Activated naive CD8-positive, alpha-beta T cell treated with anti-CD3 and anti-CD28 coated beads, Interleukin-2, amount 50 U/mL, for 16 hours (primary cell): Measurements from ENCODE around the gene KCNK2.

Experiments
- DNase-seq: peaks from one replicate; pipeline ENCODE4 v3.0.0-alpha.2; 2020; ENCODE audit warnings: low read depth, low spot score

The KCNK2 gene

GRCh38 chr1:215094381-215094780, 11.8 kb downstream of the KCNK2 start:
- DNase-seq = no peak

DNA sequence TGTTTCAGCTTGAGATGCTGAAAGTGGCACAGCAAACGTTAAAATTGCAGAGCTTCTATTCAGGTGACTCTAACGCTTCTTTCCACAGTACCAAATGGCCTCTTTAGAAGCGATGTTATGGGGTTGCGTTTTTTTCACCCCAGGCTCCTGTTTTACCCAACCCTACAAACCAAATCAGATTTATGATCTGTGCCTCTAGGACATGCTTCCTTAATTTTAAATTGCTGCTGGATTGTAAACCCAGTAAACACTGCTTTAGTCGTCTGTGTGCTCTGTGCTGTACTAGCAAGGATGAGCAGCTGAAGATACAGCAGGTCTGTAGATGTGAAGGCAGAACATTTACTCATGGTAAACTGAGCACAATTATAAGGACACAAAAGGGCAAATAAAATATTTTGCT, 13.0 kb downstream of the KCNK2 start:
- no peak for DNase-seq

DNA sequence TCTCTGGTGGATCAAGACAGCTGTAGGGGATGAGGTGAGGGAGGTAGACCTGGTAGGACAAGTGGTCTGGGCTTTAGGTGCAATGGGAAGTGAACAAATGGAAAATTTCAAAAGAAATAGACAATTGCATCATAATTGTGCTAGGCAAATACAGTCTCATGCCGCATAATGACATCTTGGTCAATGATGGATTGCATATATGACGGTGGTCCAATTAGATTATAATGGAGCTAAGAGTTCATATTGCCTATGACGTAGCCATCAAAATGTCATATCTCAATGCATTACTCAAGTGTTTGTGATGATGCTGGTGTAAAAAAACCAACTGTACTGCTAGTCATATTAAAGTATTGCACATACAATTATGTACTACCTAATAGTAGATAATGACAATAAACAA, 19.0 kb downstream of the KCNK2 start:
- no peak for DNase-seq

DNA sequence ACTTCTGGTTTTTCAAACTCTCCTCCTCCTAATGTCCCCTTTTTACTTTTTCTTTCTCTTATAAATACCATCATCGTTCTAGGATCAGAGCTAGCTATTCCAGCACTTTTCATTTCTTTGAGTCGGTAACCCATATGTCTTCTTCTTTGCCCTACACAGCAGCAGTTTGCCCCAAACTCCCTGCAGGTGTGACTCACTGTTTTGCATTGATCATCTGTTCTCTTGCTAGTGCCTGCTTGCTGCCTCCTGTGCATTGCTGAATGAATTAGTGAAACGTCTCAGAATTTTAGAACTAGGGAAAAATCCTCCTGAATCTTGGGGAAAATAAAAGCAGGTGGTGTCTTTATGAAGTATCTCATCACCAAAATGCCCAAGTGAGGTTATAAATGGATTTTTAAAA, 21.7 kb downstream of the KCNK2 start:
- DNase-seq = no peak

DNA sequence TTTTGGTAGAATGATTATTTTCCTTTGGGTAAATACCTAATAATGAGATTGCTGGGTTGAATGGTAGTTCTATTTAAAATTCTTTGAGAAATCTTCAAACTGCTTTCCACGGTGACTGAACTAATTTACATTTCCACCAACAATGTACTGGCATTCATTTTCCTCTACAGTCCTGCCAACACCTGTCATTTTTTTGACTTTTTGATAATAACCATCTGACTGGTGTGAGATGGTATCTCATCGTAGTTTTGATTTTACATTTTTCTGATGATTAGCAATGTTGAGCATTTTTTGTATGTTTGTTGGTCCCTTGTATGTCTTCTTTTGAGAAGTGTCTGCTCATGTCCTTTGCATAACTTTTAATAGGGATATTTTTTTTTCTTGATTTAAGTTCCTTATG, 23.5 kb downstream of the KCNK2 start:
- no peak for DNase-seq

- DNase-seq = no peak
Observed at GRCh38 chr1:215109171-215109570, 26.6 kb downstream of the KCNK2 start.

- no peak for DNase-seq
Observed at GRCh38 chr1:215111916-215112315, 29.4 kb downstream of the KCNK2 start.

DNA sequence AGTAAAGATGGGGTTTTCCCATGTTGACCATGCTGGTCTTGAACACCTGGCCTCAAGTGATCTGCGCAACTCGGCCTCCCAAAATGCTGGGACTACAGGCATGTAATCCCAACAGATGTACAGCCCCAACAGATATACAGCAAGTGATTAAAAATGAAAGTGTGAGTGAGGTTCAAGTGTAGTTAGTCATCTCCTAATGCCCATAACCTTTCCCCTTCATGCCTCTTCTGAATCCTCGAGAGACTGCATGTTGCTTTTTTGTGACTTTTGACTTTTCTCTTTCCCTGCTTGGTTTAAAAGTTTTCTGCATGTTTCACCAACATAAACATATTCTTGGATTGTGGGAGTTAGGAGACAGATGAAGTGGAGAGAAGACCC, 31.2 kb downstream of the KCNK2 start:
- no peak for DNase-seq

DNA sequence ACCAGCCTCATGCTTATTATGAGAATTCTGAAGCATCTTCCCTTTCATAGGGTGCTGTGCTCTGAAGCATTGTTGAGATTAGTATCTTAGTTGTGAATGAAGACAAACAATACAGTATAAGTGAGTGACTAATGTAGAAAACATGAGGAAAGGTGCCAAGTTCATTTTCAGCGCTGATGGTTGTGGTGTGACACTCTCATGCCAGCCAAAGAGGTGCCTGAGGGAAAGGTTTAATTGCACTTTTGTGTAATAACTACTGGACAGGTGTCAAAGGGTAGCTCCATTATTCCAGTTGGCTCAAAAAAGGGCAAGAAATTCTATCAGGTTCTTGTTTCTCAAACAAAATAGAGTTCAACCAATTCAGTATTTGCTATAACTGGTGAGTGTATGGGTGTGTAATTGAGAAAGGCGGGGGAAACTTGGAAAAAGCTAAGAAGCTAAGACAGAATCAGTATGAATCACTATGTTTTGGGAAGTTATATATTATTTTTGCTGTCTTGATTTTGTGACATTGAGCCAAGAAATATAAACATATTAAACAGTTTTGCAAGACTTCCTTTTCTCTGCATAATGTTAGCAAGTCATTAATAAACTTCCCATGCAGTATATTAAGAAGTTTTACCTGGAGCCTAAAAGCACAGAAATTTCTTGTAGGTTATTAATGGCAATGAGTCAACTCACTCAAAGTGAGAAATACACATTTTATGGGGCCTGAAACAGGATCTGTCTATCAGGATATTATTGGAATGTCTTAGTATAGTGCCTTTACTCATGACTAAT, 31.8 kb downstream of the KCNK2 start:
- no peak for DNase-seq

DNA sequence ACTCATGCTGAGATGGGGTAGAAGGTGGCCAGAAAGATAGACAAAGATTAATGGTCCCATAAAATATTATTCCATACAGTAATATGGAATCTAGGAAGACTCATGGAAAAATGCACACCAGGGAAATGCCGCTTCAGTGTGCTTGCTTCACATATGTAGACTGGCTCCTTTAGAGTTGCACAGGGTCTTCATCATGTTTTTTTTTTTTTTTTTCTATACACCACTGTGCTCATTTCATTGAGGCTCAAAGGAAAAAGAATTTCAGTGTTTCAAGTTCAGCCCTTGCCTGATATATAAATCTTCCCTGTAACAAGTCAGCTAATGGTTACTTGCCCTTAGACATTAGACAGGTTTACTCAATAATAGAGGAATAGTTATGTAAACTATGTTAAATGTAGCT, 33.2 kb downstream of the KCNK2 start:
- DNase-seq = no peak

DNA sequence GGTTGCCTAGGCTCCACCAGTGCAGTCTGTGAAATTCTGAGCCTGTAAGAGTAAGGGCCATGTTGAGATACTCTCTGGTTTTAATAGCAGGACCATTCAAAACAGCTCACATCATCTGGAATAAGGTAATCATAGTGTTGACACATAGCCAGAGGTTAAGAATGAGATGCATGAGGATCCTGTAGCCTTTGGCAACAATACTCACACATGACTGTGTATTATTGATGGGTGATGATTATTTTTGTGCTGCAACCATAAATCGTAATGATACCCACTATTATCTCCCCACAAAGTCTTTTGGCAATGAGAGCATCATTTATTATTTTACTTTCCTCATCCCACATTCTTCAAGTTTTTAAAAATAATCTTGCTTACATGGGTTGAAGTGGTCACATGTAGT, 35.5 kb downstream of the KCNK2 start:
- no peak for DNase-seq

DNA sequence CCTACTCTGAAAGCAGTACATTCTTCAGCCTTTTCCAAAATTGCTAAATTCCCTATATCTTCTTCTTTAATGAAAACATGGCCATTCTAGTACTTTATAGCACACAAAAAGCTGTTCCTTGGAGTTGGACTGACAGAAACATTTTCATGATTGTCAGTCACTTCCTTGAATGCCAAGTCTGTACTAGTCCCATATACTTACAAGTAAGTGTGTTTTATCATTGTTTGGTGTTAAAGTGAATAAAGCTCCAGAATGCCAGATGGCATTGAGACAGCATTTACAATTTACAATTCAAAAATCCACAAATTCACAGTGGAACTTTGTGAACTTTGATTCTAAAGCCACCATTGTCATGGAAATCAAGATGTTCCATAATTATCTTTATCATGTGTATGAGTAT, 36.5 kb downstream of the KCNK2 start:
- no peak for DNase-seq

DNA sequence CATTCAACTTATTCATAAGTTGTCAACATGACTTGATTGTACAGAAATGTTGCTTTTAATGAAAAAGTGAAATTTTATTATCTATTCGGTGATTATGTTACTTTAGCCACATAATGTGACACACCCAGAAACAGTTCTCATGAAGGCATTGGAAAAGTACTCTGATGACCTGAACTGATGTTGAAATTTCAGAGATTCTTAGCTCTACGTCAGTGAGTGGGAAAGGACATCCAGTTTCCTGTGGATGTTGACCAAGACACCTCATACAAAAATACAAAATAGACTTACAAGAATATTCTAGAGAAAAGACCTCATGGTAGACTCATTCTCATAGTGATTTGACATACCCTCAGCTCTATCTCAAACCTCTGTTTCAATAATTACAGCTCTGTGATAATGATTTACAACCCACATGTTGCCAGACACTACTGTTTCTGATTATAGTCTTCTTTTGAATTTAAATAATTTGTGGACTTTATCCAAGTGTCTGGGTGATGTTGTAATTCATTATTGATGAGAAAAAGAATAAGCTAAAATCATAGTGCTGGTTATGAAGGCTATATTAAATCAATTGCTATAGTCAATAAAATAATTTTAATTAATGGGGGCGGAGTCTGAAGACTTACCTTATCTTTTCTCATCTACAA, 37.3 kb downstream of the KCNK2 start:
- DNase-seq = no peak

DNA sequence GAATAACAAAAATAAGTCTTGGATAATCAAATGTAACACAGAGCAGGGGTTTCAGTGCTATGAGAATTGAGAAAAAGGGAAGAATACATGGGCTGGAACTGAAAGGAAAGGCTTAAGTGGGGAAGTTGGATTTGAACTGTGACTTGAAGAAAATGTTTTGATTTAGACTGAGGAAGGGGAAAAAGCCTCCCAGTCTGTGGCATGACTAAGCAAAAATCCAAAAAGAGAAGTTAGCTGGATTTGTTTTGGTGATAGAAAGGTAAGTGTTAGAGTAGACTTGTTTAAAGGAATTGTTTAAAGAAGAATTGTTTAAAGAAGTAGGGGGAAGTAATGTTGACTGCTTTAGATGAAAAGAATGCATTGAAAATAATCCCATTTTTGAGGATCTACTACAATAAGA, 46.0 kb downstream of the KCNK2 start:
- DNase-seq = no peak

GRCh38 chr1:215131291-215131690, 48.8 kb downstream of the KCNK2 start:
- DNase-seq = no peak

GRCh38 chr1:215132156-215132555, 49.6 kb downstream of the KCNK2 start:
- DNase-seq = no peak

DNA sequence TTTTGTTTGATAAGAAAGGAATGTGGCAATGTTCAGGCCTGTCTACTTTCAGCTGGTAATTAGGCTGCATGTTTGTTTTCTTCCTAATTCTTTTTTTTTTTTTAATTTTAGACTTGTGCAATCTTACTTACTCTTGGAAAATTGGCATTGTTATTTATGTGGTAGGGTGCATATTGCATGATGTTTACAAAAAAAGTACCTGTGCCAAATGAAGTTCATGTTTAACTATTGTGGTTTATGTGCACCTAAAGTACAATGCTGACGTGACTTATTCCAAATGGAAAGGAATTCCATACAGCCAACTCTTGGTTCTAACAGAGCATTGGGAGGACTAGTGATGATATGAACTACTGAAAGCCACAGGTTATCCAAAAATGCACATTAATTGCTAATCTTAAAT, 51.0 kb downstream of the KCNK2 start:
- DNase-seq = no peak

DNA sequence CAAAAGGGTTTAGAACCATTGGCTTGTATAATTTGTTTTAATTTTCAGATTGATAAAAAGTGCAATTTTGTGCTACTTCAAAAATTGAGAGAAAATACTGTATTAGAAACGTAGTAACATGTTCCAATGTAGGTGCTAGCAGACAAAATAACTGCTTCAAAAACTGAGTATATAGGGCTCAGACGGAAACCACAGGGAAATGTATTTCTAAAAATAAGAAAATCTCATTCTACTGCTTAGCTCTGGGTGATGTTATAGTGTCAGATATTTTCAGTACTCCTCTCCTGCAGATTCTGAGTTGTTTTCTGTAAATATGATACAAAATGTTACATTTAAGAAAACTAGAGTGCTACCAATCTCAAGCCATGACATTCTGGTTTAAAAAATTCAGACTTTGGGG, 55.4 kb downstream of the KCNK2 start:
- DNase-seq = no peak

DNA sequence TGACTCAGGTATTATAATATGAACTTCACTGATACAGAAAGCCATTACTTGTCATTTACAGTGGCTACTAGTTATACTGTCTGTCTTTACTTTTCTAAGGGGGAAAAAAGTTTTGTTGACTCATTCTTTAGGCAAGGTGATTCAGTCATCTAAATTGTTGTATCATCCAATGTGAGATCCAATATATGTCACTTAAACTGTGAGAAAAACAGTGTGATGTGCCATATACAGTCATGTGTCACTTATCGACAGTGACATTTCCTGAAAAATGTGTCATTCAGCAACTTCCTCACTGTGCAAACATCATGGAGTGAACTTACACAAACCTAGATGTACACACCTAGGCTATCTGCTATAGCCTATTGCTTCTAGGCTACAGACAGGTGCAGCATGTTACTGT, 57.6 kb downstream of the KCNK2 start:
- DNase-seq = no peak

- no peak for DNase-seq
Observed at GRCh38 chr1:215141460-215141859, 58.9 kb downstream of the KCNK2 start.

GRCh38 chr1:215143497-215143896, 61.0 kb downstream of the KCNK2 start:
- no peak for DNase-seq

GRCh38 chr1:215146240-215146975, 63.9 kb downstream of the KCNK2 start:
- DNase-seq = no peak

DNA sequence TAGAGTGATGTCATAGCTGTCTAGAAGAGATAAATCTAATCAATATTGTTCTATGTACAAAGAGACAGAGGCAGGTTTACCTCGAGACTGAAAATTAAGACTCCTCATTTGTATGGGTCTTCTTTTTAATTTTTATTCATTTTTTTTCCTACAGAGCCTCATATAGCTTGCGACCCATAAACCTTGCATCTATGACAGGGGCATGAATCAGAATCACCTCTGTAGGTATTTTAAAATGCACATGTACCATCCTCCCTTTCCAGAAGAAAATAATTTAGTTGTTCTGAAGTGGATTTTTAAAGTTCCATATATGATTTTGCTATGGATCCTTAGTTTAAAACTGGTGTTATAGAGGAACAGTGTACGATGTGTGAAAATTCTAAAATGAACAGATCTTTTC, 64.5 kb downstream of the KCNK2 start:
- DNase-seq = no peak
